PC-3 (cell line): ENCODE measurements around the gene TTC31. TPM values are rescaled to one million over a fixed set of nuclear protein-coding genes. Genes with fewer than 3 reads are reported as not detected.
"Not testable (repeated sequence)": the region's sequence is repeated elsewhere in the genome, so short reads cannot be mapped to it uniquely, and the experiment has no call there.

Experiments used
- ATAC-seq: fragments of 200-7000 bp; cut with Tn5 transposase; 2 replicates; pipeline ENCODE4 v1.9.1; 2020; ENCODE audit warnings: mild to moderate bottlenecking, moderate library complexity
- BruUV-seq: library from RNA; stranded (reverse); fragments of 400-500 nt; replicated peaks from 2 replicates; lab custom pipeline; 2021; lab: Mats Ljungman, UMichigan
- CTCF ChIA-PET: fragments of 300-600 bp; sonication (Branson Sonifier 250); formaldehyde crosslinking; loops from one replicate; lab custom pipeline; 2022; ENCODE audit warnings: antibody characterized with exemption; lab: Charles Lee
- POLR2A ChIA-PET: fragments of 300-600 bp; sonication (Branson Sonifier 250); formaldehyde crosslinking; loops from one replicate; lab custom pipeline; 2022; ENCODE audit warnings: antibody characterized with exemption; ENCODE audit not compliant: unreplicated experiment; lab: Charles Lee
- DNase-seq: peaks from one replicate; pipeline ENCODE4 v3.0.0-alpha.2; 2015
- H2AFZ ChIP-seq: fragments of 300-600 bp; sonication (generic); 2 replicates; pipeline ENCODE4 v1.6.0; 2016; ENCODE audit warnings: antibody characterized with exemption, low read length
- H3F3A ChIP-seq: fragments of 300-600 bp; sonication (generic); one replicate; pipeline ENCODE4 v1.6.0; 2017; ENCODE audit warnings: antibody characterized with exemption, low read length, control low read depth, mild to moderate bottlenecking; ENCODE audit not compliant: unreplicated experiment
- H3K27ac ChIP-seq: fragments of 300-600 bp; sonication (generic); 2 replicates; pipeline ENCODE4 v1.5.1; 2016; ENCODE audit warnings: mild to moderate bottlenecking, low read length
- H3K27me3 ChIP-seq: fragments of 300-600 bp; sonication (generic); 2 replicates; pipeline ENCODE4 v1.6.1; 2016; ENCODE audit warnings: low read length, mixed read lengths
- H3K36me3 ChIP-seq: fragments of 300-600 bp; sonication (generic); 2 replicates; pipeline ENCODE4 v1.6.1; 2016; ENCODE audit warnings: low read depth, mixed run types, low read length, mixed read lengths
- H3K4me1 ChIP-seq: fragments of 300-600 bp; sonication (generic); 2 replicates; pipeline ENCODE4 v1.5.1; 2016; ENCODE audit warnings: low read length; ENCODE audit not compliant: insufficient read depth
- H3K4me2 ChIP-seq: fragments of 300-600 bp; sonication (generic); 2 replicates; pipeline ENCODE4 v1.6.0; 2016; ENCODE audit warnings: low read length
- H3K4me3 ChIP-seq: fragments of 300-600 bp; sonication (generic); 2 replicates; pipeline ENCODE4 v1.5.1; 2016; ENCODE audit warnings: mild to moderate bottlenecking, low read length, mixed read lengths
- H3K79me2 ChIP-seq: fragments of 300-600 bp; sonication (generic); 2 replicates; pipeline ENCODE4 v1.6.1; 2017; ENCODE audit warnings: low read length, mixed read lengths
- H3K9ac ChIP-seq: fragments of 300-600 bp; sonication (generic); 2 replicates; pipeline ENCODE4 v1.6.0; 2016; ENCODE audit warnings: mild to moderate bottlenecking, low read length
- H3K9me2 ChIP-seq: fragments of 300-600 bp; sonication (generic); replicated peaks from 2 replicates; pipeline ENCODE4 v1.6.1; 2016; ENCODE audit warnings: mixed run types, low read length, mixed read lengths
- H3K9me3 ChIP-seq: fragments of 300-600 bp; sonication (generic); 2 replicates; pipeline ENCODE4 v1.6.1; 2016; ENCODE audit warnings: low read length, mixed read lengths
- H4K20me1 ChIP-seq: fragments of 300-600 bp; sonication (generic); 2 replicates; pipeline ENCODE4 v1.6.1; 2016; ENCODE audit warnings: low read length, mixed read lengths
- CTCF ChIP-seq: fragments of 300-600 bp; sonication (generic); conservative IDR thresholded peaks from 2 replicates; pipeline ENCODE4 v1.5.1; 2017; ENCODE audit warnings: antibody characterized with exemption, low read depth, mild to moderate bottlenecking, low read length
- EZH2 ChIP-seq: fragments of 300-600 bp; sonication (generic); IDR thresholded peaks from one replicate; pipeline ENCODE4 v1.6.1; 2017; ENCODE audit warnings: antibody characterized with exemption, mild to moderate bottlenecking, low read length; ENCODE audit not compliant: unreplicated experiment
- EZH2phosphoT487 ChIP-seq: fragments of 300-600 bp; sonication (generic); IDR thresholded peaks from 2 replicates; pipeline ENCODE4 v1.6.1; 2018; ENCODE audit warnings: mild to moderate bottlenecking, antibody characterized with exemption, low read length, borderline replicate concordance
- intact Hi-C: fragments of 100-400 bp; cut with micrococcal nuclease; formaldehyde crosslinking; loops from 2 replicates; pipeline ENCODE4 v1.9.0; 2023
- total RNA-seq: library from RNA; depleted of rRNA; stranded (reverse); fragments of >200 nt; gene quantifications from 2 replicates; pipeline ENCODE4 v1.2.3, GENCODE V29; 2014

TTC31 gene
- total RNA-seq, 1 experiment from 2014 or later: 21.1 TPM

DNA sequence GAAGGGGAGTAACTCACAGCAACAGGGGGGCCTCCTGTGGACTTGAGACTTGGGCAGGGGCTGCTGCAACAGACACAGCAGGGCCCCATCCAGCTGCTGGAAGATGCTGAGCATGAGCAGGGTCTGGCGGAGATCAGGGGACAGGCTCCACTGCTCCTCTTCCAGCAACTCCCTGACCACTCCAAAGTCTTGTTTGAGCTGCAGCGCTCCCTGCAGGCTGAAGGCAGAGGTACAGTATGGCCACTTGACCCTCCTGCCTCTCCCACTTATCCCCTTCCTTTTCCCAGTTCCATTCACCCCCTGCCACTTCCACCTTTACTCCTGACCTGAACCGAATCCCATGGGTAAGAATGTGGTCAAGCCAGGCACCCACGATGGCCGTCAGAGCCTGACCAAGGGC lies 8.0 kb upstream of the TTC31 start:
- Histone ChIP-seq H3K79me2 (peaks cover 17% of the 10 kb centered on the region), H3K36me3 (peaks cover 13% of the 10 kb centered on the region), H3K9ac (no peak overlapping the region), H2AFZ (no peak overlapping the region), H3K9me3 (no peaks in the 10 kb centered on the region), H3K27me3 (no peaks in the 10 kb centered on the region), H3K4me1 (peaks cover 14% of the 10 kb centered on the region), H3K9me2 (no peaks in the 10 kb centered on the region), H4K20me1 (no peaks in the 10 kb centered on the region), H3K4me2 (no peak overlapping the region), H3K4me3 (no peak overlapping the region), H3F3A (peaks cover 10% of the 10 kb centered on the region), H3K27ac (no peak overlapping the region)
- ATAC-seq: no peak
- BruUV-seq: no TSS peak
- TF ChIP-seq EZH2 (no peak), CTCF (peak; percentile 51), EZH2phosphoT487 (no peak)
- no peak for DNase-seq
- CTCF ChIA-PET: no interaction called here
- intact Hi-C loops: no loop called here
- POLR2A ChIA-PET: no interaction called here

GRCh38 chr2:74481431-74481830 lies 1.4 kb upstream of the TTC31 start:
- Histone ChIP-seq H3K27me3 (no peaks in the 10 kb centered on the region), H3K9me3 (no peaks in the 10 kb centered on the region), H3K9me2 (no peaks in the 10 kb centered on the region), H2AFZ (no peak overlapping the region; the same call in 1 of the 2 replicates), H3K79me2 (peaks cover 50% of the 10 kb centered on the region), H3F3A (no peaks in the 10 kb centered on the region), H3K4me3 (peak overlapping the region; percentile 84), H3K9ac (peak overlapping the region; percentile 84), H3K36me3 (peaks cover 5% of the 10 kb centered on the region; the same call in 1 of the 2 replicates), H3K4me1 (peaks cover 20% of the 10 kb centered on the region), H4K20me1 (no peaks in the 10 kb centered on the region), H3K27ac (no peak overlapping the region), H3K4me2 (peak overlapping the region; percentile 91)
- DNase-seq (no peak), ATAC-seq (no peak)
- ChIA-PET POLR2A (interaction anchor here (0.6 kb wide), 1 partner anchor 25 kb away, joined by 6 read pairs; no protein-coding TSS in a partner anchor), CTCF (no interaction called here)
- no TSS peak for BruUV-seq
- TF ChIP-seq EZH2 (no peak), CTCF (no peak)
- intact Hi-C loops: no loop called here

- Histone ChIP-seq H3K4me3 (peak overlapping the region; percentile 84), H3K4me1 (peaks cover 20% of the 10 kb centered on the region), H2AFZ (peak overlapping the region; percentile 97), H4K20me1 (no peaks in the 10 kb centered on the region), H3K9me3 (no peaks in the 10 kb centered on the region), H3K27ac (peak overlapping the region; percentile 46), H3K27me3 (no peaks in the 10 kb centered on the region), H3K4me2 (peak overlapping the region; percentile 91), H3K36me3 (peaks cover 5% of the 10 kb centered on the region; the same call in 1 of the 2 replicates), H3F3A (no peaks in the 10 kb centered on the region), H3K79me2 (peaks cover 50% of the 10 kb centered on the region), H3K9me2 (no peaks in the 10 kb centered on the region), H3K9ac (peak overlapping the region; percentile 84)
- BruUV-seq: no TSS peak
- TF ChIP-seq EZH2 (no peak), EZH2phosphoT487 (no peak), CTCF (no peak)
- ATAC-seq: peak; percentile 41
- ChIA-PET CTCF (interaction anchor here (1.3 kb wide), 1 partner anchor 50 kb away, joined by 5 read pairs; no protein-coding TSS in a partner anchor), POLR2A (no interaction called here)
- intact Hi-C loops: loop anchor here (1.0 kb wide), 1 partner anchor 27 kb away; the partner anchor contains the start of gene INO80B
- DNase-seq: peak; percentile 37
These were observed 700 bp upstream of the TTC31 start for GRCh38 chr2:74481961-74482800.

GRCh38 chr2:74483675-74484164 lies 839 bp downstream of the TTC31 start:
- H3K4me2 ChIP-seq: peak overlapping the region; percentile 91
- CTCF ChIA-PET: interaction anchor here (0.8 kb wide), 1 partner anchor 31 kb away, joined by 7 read pairs; the partner anchor contains the start of gene TLX2
- intact Hi-C loops: loop anchor here (1.0 kb wide), 5 partner anchors 15 to 104 kb away; partner anchors contain the start of genes AUP1, HTRA2, PCGF1 and WBP1
- H3K79me2 ChIP-seq: peaks cover 50% of the 10 kb centered on the region
- peak overlapping the region; percentile 84 for H3K9ac ChIP-seq
- H4K20me1 ChIP-seq, H3K9me2 ChIP-seq, H3K27ac ChIP-seq, H3K9me3 ChIP-seq, BruUV-seq, POLR2A ChIA-PET, ATAC-seq, H3F3A ChIP-seq, H3K36me3 ChIP-seq, H3K27me3 ChIP-seq, DNase-seq: not testable (repeated sequence)
- peak overlapping the region; percentile 84 for H3K4me3 ChIP-seq
- peaks cover 29% of the 10 kb centered on the region for H3K4me1 ChIP-seq
- H2AFZ ChIP-seq: peak overlapping the region; percentile 97
